Measurements from ENCODE around the gene AOX1. TPM values are rescaled to one million over a fixed set of nuclear protein-coding genes. Genes with fewer than 3 reads are reported as not detected.

The AOX1 gene
- polyA plus RNA-seq, 1 of the 3 experiments (the other 2 are of a cell fraction) = 3.3 TPM

DNA sequence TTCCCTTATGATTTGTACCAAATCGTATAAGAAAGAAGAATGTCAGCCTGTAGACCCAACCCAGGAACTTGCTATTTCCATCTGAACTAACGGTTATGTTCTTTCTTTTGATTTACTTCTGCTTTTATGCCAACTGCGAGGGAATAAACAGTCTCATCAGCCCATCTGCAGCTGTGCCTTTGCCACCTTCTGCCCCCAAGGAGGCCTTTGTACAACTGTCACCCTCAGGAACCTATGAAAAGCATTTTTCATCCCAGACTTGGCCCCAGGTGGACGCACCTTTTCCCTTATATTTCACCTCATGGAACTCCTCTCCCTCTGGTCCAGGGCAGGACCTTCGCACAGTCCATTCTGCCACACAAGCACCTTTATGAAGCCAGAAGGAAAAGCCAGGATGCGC, 109.8 kb downstream of the AOX1 start (continued):
- TF ChIP-seq, protein P1, sequence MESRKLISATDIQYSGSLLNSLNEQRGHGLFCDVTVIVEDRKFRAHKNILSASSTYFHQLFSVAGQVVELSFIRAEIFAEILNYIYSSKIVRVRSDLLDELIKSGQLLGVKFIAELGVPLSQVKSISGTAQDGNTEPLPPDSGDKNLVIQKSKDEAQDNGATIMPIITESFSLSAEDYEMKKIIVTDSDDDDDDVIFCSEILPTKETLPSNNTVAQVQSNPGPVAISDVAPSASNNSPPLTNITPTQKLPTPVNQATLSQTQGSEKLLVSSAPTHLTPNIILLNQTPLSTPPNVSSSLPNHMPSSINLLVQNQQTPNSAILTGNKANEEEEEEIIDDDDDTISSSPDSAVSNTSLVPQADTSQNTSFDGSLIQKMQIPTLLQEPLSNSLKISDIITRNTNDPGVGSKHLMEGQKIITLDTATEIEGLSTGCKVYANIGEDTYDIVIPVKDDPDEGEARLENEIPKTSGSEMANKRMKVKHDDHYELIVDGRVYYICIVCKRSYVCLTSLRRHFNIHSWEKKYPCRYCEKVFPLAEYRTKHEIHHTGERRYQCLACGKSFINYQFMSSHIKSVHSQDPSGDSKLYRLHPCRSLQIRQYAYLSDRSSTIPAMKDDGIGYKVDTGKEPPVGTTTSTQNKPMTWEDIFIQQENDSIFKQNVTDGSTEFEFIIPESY (IDR thresholded peaks at IDR 0.05; ENCODE audit: borderline replicate concordance, low read depth) = no peak
- no peak for TF ChIP-seq MEF2A (IDR thresholded peaks at IDR 0.05; ENCODE audit: borderline replicate concordance, low read depth)
- TF ChIP-seq, protein P2, sequence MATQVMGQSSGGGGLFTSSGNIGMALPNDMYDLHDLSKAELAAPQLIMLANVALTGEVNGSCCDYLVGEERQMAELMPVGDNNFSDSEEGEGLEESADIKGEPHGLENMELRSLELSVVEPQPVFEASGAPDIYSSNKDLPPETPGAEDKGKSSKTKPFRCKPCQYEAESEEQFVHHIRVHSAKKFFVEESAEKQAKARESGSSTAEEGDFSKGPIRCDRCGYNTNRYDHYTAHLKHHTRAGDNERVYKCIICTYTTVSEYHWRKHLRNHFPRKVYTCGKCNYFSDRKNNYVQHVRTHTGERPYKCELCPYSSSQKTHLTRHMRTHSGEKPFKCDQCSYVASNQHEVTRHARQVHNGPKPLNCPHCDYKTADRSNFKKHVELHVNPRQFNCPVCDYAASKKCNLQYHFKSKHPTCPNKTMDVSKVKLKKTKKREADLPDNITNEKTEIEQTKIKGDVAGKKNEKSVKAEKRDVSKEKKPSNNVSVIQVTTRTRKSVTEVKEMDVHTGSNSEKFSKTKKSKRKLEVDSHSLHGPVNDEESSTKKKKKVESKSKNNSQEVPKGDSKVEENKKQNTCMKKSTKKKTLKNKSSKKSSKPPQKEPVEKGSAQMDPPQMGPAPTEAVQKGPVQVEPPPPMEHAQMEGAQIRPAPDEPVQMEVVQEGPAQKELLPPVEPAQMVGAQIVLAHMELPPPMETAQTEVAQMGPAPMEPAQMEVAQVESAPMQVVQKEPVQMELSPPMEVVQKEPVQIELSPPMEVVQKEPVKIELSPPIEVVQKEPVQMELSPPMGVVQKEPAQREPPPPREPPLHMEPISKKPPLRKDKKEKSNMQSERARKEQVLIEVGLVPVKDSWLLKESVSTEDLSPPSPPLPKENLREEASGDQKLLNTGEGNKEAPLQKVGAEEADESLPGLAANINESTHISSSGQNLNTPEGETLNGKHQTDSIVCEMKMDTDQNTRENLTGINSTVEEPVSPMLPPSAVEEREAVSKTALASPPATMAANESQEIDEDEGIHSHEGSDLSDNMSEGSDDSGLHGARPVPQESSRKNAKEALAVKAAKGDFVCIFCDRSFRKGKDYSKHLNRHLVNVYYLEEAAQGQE (IDR thresholded peaks at IDR 0.05; ENCODE audit: low read depth, low read length) = no peak

DNA sequence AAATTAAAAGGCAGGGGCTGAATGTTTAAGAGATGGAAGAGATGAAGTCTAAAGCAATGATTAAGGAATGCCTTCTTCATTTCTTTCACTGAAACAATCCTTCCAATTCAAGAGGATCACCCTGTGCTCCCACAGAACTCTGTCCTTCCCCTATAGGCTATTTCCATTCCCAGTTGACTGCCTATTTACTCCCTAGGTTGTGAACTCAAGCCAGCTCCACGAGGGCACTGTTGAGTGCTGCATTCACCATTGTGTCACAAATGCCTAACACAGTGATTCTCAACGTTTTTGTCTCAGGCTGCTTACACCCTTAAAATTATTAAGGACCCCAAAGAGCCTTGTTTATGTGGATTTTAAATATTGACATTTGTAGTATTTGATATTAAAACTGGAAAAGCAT, 112.4 kb downstream of the AOX1 start:
- POLR2A ChIA-PET = no interaction called here
- H3K4me3 ChIP-seq (ENCODE audit: low read depth in 2 of 2, low read length in 1 of 2) = no peak overlapping the region
- DNase-seq = no peak
- no peak overlapping the region for H3K9ac ChIP-seq
- H3K79me2 ChIP-seq (ENCODE audit: insufficient read depth) = no peaks in the 10 kb centered on the region
- CTCF ChIA-PET = no interaction called here
- H3K4me1 ChIP-seq (ENCODE audit: control insufficient read depth in 1 of 2, insufficient read depth in 2 of 2, low read depth in 1 of 2, low read length in 1 of 2) = no peaks in the 10 kb centered on the region; a peak in 2 of 4 replicates
- H3K9me2 ChIP-seq = no peaks in the 10 kb centered on the region
- TF ChIP-seq EZH2phosphoT487 (IDR thresholded peaks at IDR 0.05; ENCODE audit: borderline replicate concordance, low read depth) (no peak), RCOR1 (IDR thresholded peaks at IDR 0.05; ENCODE audit: low read length) (no peak), TEAD4 (IDR thresholded peaks at IDR 0.05; ENCODE audit: borderline replicate concordance, insufficient read depth) (no peak)
- TF ChIP-seq, protein P3, sequence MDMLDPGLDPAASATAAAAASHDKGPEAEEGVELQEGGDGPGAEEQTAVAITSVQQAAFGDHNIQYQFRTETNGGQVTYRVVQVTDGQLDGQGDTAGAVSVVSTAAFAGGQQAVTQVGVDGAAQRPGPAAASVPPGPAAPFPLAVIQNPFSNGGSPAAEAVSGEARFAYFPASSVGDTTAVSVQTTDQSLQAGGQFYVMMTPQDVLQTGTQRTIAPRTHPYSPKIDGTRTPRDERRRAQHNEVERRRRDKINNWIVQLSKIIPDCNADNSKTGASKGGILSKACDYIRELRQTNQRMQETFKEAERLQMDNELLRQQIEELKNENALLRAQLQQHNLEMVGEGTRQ (IDR thresholded peaks at IDR 0.05; ENCODE audit: borderline replicate concordance, low read depth, low read length) = no peak
- no peaks in the 10 kb centered on the region for H3F3A ChIP-seq (replicated peaks; ENCODE audit: insufficient read depth)
- no peak overlapping the region for H3K4me2 ChIP-seq
- no peaks in the 10 kb centered on the region for H3K9me3 ChIP-seq
- no peak overlapping the region for H2AFZ ChIP-seq (ENCODE audit: low read depth)
- H3K27ac ChIP-seq (ENCODE audit: low read depth in 2 of 2, low read length in 1 of 2) = no peak overlapping the region
- H3K27me3 ChIP-seq (ENCODE audit: insufficient read depth) = no peaks in the 10 kb centered on the region
- no peaks in the 10 kb centered on the region for H3K36me3 ChIP-seq (replicated peaks in 1 of 2; ENCODE audit: control insufficient read depth in 1 of 2, insufficient read depth in 2 of 2, low read length in 1 of 2)
- 13% methylated on average over 2 of the region's 2 CpGs for WGBS (ENCODE audit: low lambda C conversion rate)
- no peaks in the 10 kb centered on the region for H4K20me1 ChIP-seq (ENCODE audit: insufficient read depth)

DNA sequence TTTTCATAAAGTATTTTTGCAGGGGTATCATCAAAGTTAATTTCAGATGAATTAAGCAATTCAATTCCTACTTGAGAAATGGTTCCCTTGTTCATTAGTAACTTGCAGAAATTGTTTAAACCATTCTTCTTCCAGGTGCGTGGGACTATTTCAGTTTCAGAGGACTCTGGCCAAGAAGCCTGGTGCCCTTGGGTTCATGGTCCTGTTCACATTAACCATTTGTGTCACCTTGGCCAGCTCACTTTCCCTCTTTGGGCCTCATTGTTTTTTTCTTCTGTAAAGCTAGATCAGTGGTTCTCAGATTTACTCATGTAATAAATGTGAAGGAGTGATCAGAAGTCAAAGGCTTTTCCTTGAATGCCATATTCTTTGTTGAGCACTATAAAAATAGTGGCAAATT, 113.5 kb downstream of the AOX1 start:
- no peaks in the 10 kb centered on the region for H3K79me2 ChIP-seq (ENCODE audit: insufficient read depth)
- ChIA-PET POLR2A (no interaction called here), CTCF (interaction anchor here (0.6 to 2.5 kb wide), 3 partner anchors 80 to 218 kb away, joined by 3 to 9 read pairs (median 4); partner anchors contain the start of gene SGO2)
- WGBS (ENCODE audit: low lambda C conversion rate) = 0% methylated on average over 1 of the region's 1 CpG
- no peaks in the 10 kb centered on the region for H3F3A ChIP-seq (replicated peaks; ENCODE audit: insufficient read depth)
- no peak for DNase-seq
- no peaks in the 10 kb centered on the region for H3K9me3 ChIP-seq
- H3K9ac ChIP-seq = no peak overlapping the region
- no peaks in the 10 kb centered on the region for H3K9me2 ChIP-seq
- no peaks in the 10 kb centered on the region for H3K36me3 ChIP-seq (replicated peaks in 1 of 2; ENCODE audit: control insufficient read depth in 1 of 2, insufficient read depth in 2 of 2, low read length in 1 of 2)
- H3K4me1 ChIP-seq (ENCODE audit: control insufficient read depth in 1 of 2, insufficient read depth in 2 of 2, low read depth in 1 of 2, low read length in 1 of 2) = no peaks in the 10 kb centered on the region; a peak in 2 of 4 replicates
- no peak overlapping the region for H3K4me3 ChIP-seq (ENCODE audit: low read depth in 2 of 2, low read length in 1 of 2)
- H3K27ac ChIP-seq (ENCODE audit: low read depth in 2 of 2, low read length in 1 of 2) = no peak overlapping the region
- H2AFZ ChIP-seq (ENCODE audit: low read depth) = no peak overlapping the region
- no peaks in the 10 kb centered on the region for H4K20me1 ChIP-seq (ENCODE audit: insufficient read depth)
- no peak overlapping the region for H3K4me2 ChIP-seq
- H3K27me3 ChIP-seq (ENCODE audit: insufficient read depth) = no peaks in the 10 kb centered on the region
- TF ChIP-seq YY1 (IDR thresholded peaks at IDR 0.05; ENCODE audit: low read depth) (no peak), TEAD4 (IDR thresholded peaks at IDR 0.05; ENCODE audit: borderline replicate concordance, insufficient read depth) (no peak), POLR2AphosphoS5 (IDR thresholded peaks at IDR 0.05; ENCODE audit: low read depth, low read length) (no peak), JUND (IDR thresholded peaks at IDR 0.05) (no peak), RCOR1 (IDR thresholded peaks at IDR 0.05; ENCODE audit: low read length) (no peak), EP300 (IDR thresholded peaks at IDR 0.05; ENCODE audit: borderline replicate concordance in 1 of 2, low read depth in 1 of 2, low read length in 1 of 2) (no peak), SMC3 (IDR thresholded peaks at IDR 0.05; ENCODE audit: low read depth, low read length) (no peak)
- TF ChIP-seq, protein P4, sequence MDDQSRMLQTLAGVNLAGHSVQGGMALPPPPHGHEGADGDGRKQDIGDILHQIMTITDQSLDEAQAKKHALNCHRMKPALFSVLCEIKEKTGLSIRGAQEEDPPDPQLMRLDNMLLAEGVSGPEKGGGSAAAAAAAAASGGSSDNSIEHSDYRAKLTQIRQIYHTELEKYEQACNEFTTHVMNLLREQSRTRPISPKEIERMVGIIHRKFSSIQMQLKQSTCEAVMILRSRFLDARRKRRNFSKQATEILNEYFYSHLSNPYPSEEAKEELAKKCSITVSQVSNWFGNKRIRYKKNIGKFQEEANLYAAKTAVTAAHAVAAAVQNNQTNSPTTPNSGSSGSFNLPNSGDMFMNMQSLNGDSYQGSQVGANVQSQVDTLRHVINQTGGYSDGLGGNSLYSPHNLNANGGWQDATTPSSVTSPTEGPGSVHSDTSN (IDR thresholded peaks at IDR 0.05) = no peak
- TF ChIP-seq, protein P5, sequence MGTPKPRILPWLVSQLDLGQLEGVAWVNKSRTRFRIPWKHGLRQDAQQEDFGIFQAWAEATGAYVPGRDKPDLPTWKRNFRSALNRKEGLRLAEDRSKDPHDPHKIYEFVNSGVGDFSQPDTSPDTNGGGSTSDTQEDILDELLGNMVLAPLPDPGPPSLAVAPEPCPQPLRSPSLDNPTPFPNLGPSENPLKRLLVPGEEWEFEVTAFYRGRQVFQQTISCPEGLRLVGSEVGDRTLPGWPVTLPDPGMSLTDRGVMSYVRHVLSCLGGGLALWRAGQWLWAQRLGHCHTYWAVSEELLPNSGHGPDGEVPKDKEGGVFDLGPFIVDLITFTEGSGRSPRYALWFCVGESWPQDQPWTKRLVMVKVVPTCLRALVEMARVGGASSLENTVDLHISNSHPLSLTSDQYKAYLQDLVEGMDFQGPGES (IDR thresholded peaks at IDR 0.05; ENCODE audit: low read depth, low read length) = no peak
